B cell (primary cell): ENCODE data around the gene TPMT.

Source experiments
- CTCF ChIP-seq: fragments of 200-600 bp; IDR thresholded peaks from one replicate; pipeline ENCODE4 v1.8.0; 2022; ENCODE audit warnings: antibody characterized with exemption, mild to moderate bottlenecking
- EZH2 ChIP-seq: IDR thresholded peaks from 2 replicates; pipeline ENCODE4 v1.6.1; 2012; ENCODE audit warnings: borderline replicate concordance, low read depth, mild to moderate bottlenecking, moderate library complexity, low read length; ENCODE audit not compliant: insufficient read depth, poor library complexity, severe bottlenecking

GRCh38 chr6:18147160-18147559 is 7.7 kb downstream of the TPMT start:
- TF ChIP-seq CTCF (no peak), EZH2 (no peak)
